ENCODE data around the gene SLC6A18.
"Not testable (repeated sequence)": the region's sequence is repeated elsewhere in the genome, so short reads cannot be mapped to it uniquely, and the experiment has no call there.

The SLC6A18 gene

GRCh38 chr5:1254196-1254595, 29.0 kb downstream of the SLC6A18 start:
- no peak for DNase-seq (ENCODE audit: low spot score)

- no peak for DNase-seq (ENCODE audit: low spot score)
Measured at GRCh38 chr5:1255081-1255561, 29.9 kb downstream of the SLC6A18 start.

- DNase-seq (ENCODE audit: low spot score) = no peak
Measured at GRCh38 chr5:1256776-1257175, 31.6 kb downstream of the SLC6A18 start.

- no peak for DNase-seq (ENCODE audit: low spot score)
Measured at GRCh38 chr5:1257363-1257762, 32.2 kb downstream of the SLC6A18 start.

- no peak for DNase-seq (ENCODE audit: low spot score)
Measured at GRCh38 chr5:1257841-1258240, 32.7 kb downstream of the SLC6A18 start.

GRCh38 chr5:1259806-1260480, 34.8 kb downstream of the SLC6A18 start:
- no peak for DNase-seq (ENCODE audit: low spot score)

- no peak for DNase-seq (ENCODE audit: low spot score)
Measured at GRCh38 chr5:1261643-1262042, 36.5 kb downstream of the SLC6A18 start.

GRCh38 chr5:1262381-1262780, 37.2 kb downstream of the SLC6A18 start:
- no peak for DNase-seq (ENCODE audit: low spot score)

- DNase-seq (ENCODE audit: low spot score) = no peak
Measured at GRCh38 chr5:1264211-1264610, 39.0 kb downstream of the SLC6A18 start.

- no peak for DNase-seq (ENCODE audit: low spot score)
Measured at GRCh38 chr5:1265026-1265425, 39.8 kb downstream of the SLC6A18 start.

GRCh38 chr5:1265461-1266455, 40.6 kb downstream of the SLC6A18 start:
- no peak for DNase-seq (ENCODE audit: low spot score)

- DNase-seq (ENCODE audit: low spot score) = no peak
Measured at GRCh38 chr5:1266791-1267190, 41.6 kb downstream of the SLC6A18 start.

- not testable (repeated sequence) for DNase-seq (ENCODE audit: low spot score)
Measured at GRCh38 chr5:1267464-1267863, 42.3 kb downstream of the SLC6A18 start.

- no peak for DNase-seq (ENCODE audit: low spot score)
Measured at GRCh38 chr5:1268056-1268455, 42.9 kb downstream of the SLC6A18 start.

GRCh38 chr5:1268666-1269065, 43.5 kb downstream of the SLC6A18 start:
- DNase-seq (ENCODE audit: low spot score) = no peak

GRCh38 chr5:1270426-1270825, 45.2 kb downstream of the SLC6A18 start:
- DNase-seq (ENCODE audit: low spot score) = no peak

- no peak for DNase-seq (ENCODE audit: low spot score)
Measured at GRCh38 chr5:1270933-1271914, 46.0 kb downstream of the SLC6A18 start.

- DNase-seq (ENCODE audit: low spot score) = no peak
Measured at GRCh38 chr5:1272201-1272600, 47.0 kb downstream of the SLC6A18 start.

- no peak for DNase-seq (ENCODE audit: low spot score)
Measured at GRCh38 chr5:1273745-1274144, 48.6 kb downstream of the SLC6A18 start.

GRCh38 chr5:1274471-1274870, 49.3 kb downstream of the SLC6A18 start:
- DNase-seq (ENCODE audit: low spot score) = no peak

Data from left forelimb (tissue), 1 donor.